WERI-Rb-1 (cell line): ENCODE data around the gene FIBCD1.

Experiments
- DNase-seq: peaks from one replicate; pipeline ENCODE4 v3.0.0-alpha.2; 2020
- H3K27ac ChIP-seq: fragments of 250-450 bp; sonication (Bioruptor Pico); 2 replicates; pipeline ENCODE4 v1.5.1; 2020; ENCODE audit warnings: mild to moderate bottlenecking, moderate library complexity
- H3K27me3 ChIP-seq: fragments of 250-450 bp; sonication (Bioruptor Pico); 2 replicates; pipeline ENCODE4 v1.5.1; 2021; ENCODE audit warnings: mild to moderate bottlenecking, low read depth, moderate library complexity; ENCODE audit not compliant: insufficient read depth, severe bottlenecking
- H3K36me3 ChIP-seq: fragments of 250-450 bp; sonication (Bioruptor Pico); 2 replicates; pipeline ENCODE4 v1.5.1; 2020; ENCODE audit warnings: mild to moderate bottlenecking, moderate library complexity
- H3K4me3 ChIP-seq: 2 replicates; pipeline ENCODE4 v1.5.1; 2011; ENCODE audit warnings: low read depth, mild to moderate bottlenecking, control low read depth, low read length
- H3K9me3 ChIP-seq: fragments of 250-450 bp; sonication (Bioruptor Pico); 2 replicates; pipeline ENCODE4 v1.5.1; 2021; ENCODE audit warnings: mild to moderate bottlenecking, moderate library complexity; ENCODE audit not compliant: severe bottlenecking
- TF ChIP-seq, protein P1 (sequence below): IDR thresholded peaks from 2 replicates; pipeline ENCODE4 v1.5.1; 2011; ENCODE audit warnings: low read depth, mild to moderate bottlenecking, control low read depth, inconsistent platforms, low read length

The FIBCD1 gene

DNA sequence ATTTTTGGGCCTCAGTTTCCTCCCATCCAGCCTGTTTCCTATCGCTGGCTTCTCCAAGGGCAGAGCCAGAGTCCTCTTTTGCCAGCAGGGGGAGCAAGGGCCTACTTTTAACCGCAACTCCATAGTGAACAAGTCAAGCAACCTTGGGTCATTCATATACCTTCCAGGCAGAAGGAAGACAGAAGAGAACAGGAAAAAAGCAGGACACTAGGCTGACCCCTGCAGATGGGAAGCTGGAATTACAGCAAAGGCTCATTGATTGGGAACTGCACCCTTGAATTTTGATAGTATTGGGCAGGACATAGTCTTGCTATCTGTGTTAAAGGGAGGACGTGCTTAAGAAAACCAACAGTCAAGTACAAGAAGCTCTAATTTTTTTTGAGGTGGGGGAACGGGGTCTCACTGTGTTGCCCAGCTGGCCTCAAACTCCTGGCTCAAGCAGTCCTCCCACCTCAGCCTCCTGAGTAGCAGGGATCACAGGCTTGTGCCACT lies 72.5 kb downstream of the FIBCD1 start:
- Histone ChIP-seq H3K27ac (no peak overlapping the region), H3K27me3 (no peaks in the 10 kb centered on the region), H3K9me3 (no peaks in the 10 kb centered on the region), H3K36me3 (peaks cover 96% of the 10 kb centered on the region), H3K4me3 (no peak overlapping the region)
- DNase-seq, result peak; percentile 93
- TF ChIP-seq, protein P1, sequence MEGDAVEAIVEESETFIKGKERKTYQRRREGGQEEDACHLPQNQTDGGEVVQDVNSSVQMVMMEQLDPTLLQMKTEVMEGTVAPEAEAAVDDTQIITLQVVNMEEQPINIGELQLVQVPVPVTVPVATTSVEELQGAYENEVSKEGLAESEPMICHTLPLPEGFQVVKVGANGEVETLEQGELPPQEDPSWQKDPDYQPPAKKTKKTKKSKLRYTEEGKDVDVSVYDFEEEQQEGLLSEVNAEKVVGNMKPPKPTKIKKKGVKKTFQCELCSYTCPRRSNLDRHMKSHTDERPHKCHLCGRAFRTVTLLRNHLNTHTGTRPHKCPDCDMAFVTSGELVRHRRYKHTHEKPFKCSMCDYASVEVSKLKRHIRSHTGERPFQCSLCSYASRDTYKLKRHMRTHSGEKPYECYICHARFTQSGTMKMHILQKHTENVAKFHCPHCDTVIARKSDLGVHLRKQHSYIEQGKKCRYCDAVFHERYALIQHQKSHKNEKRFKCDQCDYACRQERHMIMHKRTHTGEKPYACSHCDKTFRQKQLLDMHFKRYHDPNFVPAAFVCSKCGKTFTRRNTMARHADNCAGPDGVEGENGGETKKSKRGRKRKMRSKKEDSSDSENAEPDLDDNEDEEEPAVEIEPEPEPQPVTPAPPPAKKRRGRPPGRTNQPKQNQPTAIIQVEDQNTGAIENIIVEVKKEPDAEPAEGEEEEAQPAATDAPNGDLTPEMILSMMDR, result peak; percentile 91

DNA sequence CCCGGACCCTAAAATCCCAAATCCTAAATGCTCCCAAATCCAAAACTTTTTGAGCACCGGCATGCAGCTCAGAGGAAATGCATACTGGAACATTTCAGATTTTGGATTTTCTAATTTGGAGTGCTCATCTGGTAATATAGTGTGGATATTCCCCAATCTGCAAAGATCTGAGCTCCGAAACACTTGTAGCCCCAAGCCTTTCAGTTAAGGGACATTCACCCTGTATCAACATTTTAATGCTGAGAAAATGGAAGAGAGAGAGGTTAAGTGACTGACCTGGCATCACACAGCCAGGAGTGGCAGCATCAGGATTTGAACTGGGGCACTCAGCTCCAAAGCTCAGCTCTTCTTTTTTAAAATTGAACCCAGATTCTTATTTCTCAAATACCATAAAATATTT lies 73.1 kb downstream of the FIBCD1 start:
- no peak overlapping the region for H3K4me3 ChIP-seq
- H3K27me3 ChIP-seq, result no peaks in the 10 kb centered on the region
- H3K36me3 ChIP-seq, result peaks cover 94% of the 10 kb centered on the region
- H3K9me3 ChIP-seq, result no peaks in the 10 kb centered on the region
- TF ChIP-seq, protein P1, result no peak
- H3K27ac ChIP-seq, result no peak overlapping the region
- no peak for DNase-seq

DNA sequence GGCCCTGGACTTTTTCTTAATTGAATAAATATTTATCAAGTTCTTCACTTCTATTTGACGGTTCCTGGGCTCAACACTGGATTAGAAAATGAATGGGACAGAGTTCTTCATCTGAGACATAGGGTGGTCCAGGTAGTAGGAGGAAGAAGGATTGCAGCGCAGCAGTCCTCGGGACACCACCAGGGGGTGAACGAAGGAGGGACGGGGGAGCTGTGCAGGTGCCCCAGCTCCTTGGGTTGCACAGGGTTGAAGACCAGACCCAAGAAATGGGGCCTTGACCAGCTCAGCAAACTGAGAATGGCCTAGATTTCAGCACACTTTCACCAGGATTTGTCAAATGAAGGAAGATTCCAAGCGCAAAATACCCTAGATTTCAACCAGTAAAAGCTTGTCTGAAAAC lies 74.5 kb downstream of the FIBCD1 start:
- no peak overlapping the region for H3K4me3 ChIP-seq
- no peaks in the 10 kb centered on the region for H3K27me3 ChIP-seq
- DNase-seq, result no peak
- H3K27ac ChIP-seq, result no peak overlapping the region
- TF ChIP-seq, protein P1, result 0 out of 2 replicates have a peak, but pooled peaks have one; percentile 6
- peaks cover 94% of the 10 kb centered on the region for H3K36me3 ChIP-seq
- no peaks in the 10 kb centered on the region for H3K9me3 ChIP-seq

DNA sequence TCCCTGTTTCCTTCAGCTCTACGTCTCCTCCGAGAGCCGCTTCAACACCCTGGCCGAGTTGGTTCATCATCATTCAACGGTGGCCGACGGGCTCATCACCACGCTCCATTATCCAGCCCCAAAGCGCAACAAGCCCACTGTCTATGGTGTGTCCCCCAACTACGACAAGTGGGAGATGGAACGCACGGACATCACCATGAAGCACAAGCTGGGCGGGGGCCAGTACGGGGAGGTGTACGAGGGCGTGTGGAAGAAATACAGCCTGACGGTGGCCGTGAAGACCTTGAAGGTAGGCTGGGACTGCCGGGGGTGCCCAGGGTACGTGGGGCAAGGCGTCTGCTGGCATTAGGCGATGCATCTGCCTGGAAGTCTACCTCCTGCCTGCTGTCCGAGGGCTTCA lies 76.3 kb downstream of the FIBCD1 start:
- H3K4me3 ChIP-seq, result no peak overlapping the region
- no peaks in the 10 kb centered on the region for H3K9me3 ChIP-seq
- H3K27me3 ChIP-seq, result no peaks in the 10 kb centered on the region
- H3K36me3 ChIP-seq, result peaks cover 94% of the 10 kb centered on the region
- DNase-seq, result no peak
- no peak overlapping the region for H3K27ac ChIP-seq
- TF ChIP-seq, protein P1, result no peak

DNA sequence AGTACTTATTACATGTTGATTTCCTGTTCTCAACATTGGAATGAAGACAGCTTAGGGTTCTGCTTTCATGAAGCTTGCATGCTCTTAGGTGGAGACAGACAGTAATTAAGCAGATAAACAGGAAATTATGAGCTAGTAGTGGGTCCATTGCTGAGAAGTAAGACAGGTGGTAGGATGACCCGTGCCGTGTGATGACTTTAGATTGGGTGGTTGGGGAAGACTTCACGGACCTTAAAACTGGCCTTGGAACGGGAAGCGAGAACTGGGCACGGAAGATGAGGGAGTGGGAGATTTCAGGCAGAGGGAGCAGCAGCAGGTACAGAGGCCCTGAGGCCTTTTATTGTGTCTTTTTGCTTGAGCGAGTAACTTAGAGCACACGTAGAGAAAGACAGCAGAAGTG lies 76.8 kb downstream of the FIBCD1 start:
- Histone ChIP-seq H3K4me3 (no peak overlapping the region), H3K36me3 (peaks cover 94% of the 10 kb centered on the region), H3K9me3 (no peaks in the 10 kb centered on the region), H3K27ac (no peak overlapping the region), H3K27me3 (no peaks in the 10 kb centered on the region)
- TF ChIP-seq, protein P1, result no peak
- no peak for DNase-seq
